Stomach (tissue), 9 donors: Measurements from ENCODE around the gene ZDHHC13. TPM values are rescaled to one million over a fixed set of nuclear protein-coding genes. Genes with fewer than 3 reads are reported as not detected.
A peak's percentile ranks its signal among the peaks of the same experiment; 100 is the strongest.

Experiments
- DNase-seq, 2 donors: peaks; one replicate each; pipeline versions ENCODE4 v3.0.0 to v3.0.0-alpha.2; 2013 to 2019
- H3K27ac ChIP-seq, 5 donors: fragments of 200-600 bp in 4 of 5; sonication (generic) in 4 of 5; one replicate each; pipeline ENCODE4 v1.5.1; 2013 to 2019; ENCODE audit warnings: mild to moderate bottlenecking in 1 of 5, moderate library complexity in 1 of 5
- H3K27me3 ChIP-seq, 3 donors: fragments of 200-600 bp; sonication (generic); one replicate each; pipeline ENCODE4 v1.5.1; 2017 to 2019; ENCODE audit warnings: mixed run types in 1 of 3
- H3K36me3 ChIP-seq, 4 donors: fragments of 200-600 bp; sonication (generic); 1 replicate in 3 of 4; 2 replicates in 1 of 4; pipeline ENCODE4 v1.5.1; 2016 to 2019
- H3K4me1 ChIP-seq, 4 donors: fragments of 200-600 bp; sonication (generic); one replicate each; pipeline ENCODE4 v1.5.1; 2016 to 2019
- H3K4me3 ChIP-seq, 4 donors: fragments of 200-600 bp; sonication (generic) in 3 of 4; one replicate each; pipeline ENCODE4 v1.5.1; 2016 to 2019; ENCODE audit warnings: mild to moderate bottlenecking in 1 of 4
- H3K9me3 ChIP-seq, 4 donors: fragments of 200-600 bp; sonication (generic); one replicate each; pipeline ENCODE4 v1.5.1; 2016 to 2019
- EP300 ChIP-seq: sonication (generic); formaldehyde crosslinking; IDR thresholded peaks from one replicate; pipeline ENCODE4 v1.6.1; 2017; ENCODE audit warnings: antibody characterized with exemption
- POLR2A ChIP-seq, 4 donors: fragments of 450-650 bp; IDR thresholded peaks; one replicate each; pipeline ENCODE4 v1.6.1; 2016; ENCODE audit warnings: antibody characterized with exemption in 4 of 4, control low read depth in 2 of 4, mild to moderate bottlenecking in 1 of 4, moderate library complexity in 1 of 4
- POLR2AphosphoS5 ChIP-seq, 3 donors: sonication (generic); formaldehyde crosslinking; IDR thresholded peaks; one replicate each; pipeline ENCODE4 v1.6.1; 2016; ENCODE audit warnings: antibody characterized with exemption in 3 of 3
- WGBS, 5 donors: extraction: QIAGEN DNeasy Blood & Tissue Kit in 3 of 5; methylation state at CpG; one replicate each; pipeline versions ENCODE4 v1.1.5 to v1.1.7; 2013 to 2018; 5-methylcytosine and 5-hydroxymethylcytosine counted together
- intact Hi-C: fragments of 100-400 bp; cut with DNase I; formaldehyde crosslinking; loops from one replicate; pipeline ENCODE4 v1.15.1; 2023; ENCODE audit warnings: low total_unique reads
- polyA plus RNA-seq, 3 donors: library from polyadenylated mRNA; stranded (reverse); fragments of 200-250 nt; gene quantifications; one replicate each; pipeline ENCODE4 v1.2.3, GENCODE V29; 2013
- total RNA-seq, 5 donors: library from RNA; depleted of rRNA; stranded (reverse); fragments of >200 nt; gene quantifications; one replicate each; pipeline versions ENCODE4 v1.1.0 to v1.2.3, GENCODE V29; 2014 to 2016
- TF ChIP-seq, protein P1 (sequence below), 7 experiments: fragments of 450-650 bp in 4 of 7; fragments of 200-600 bp in 3 of 7; sonication (generic) in 3 of 7; IDR thresholded peaks; one replicate each; pipeline ENCODE4 v1.5.1; 2016 to 2019; ENCODE audit warnings: antibody characterized with exemption in 7 of 7, control low read depth in 2 of 7, mild to moderate bottlenecking in 1 of 7
- donor health status: healthy with polysubstance abuse.
- donor health status: Bipolar disorder and iron deficiency.
- donor health status: healthy.

Gene ZDHHC13
- total and polyA plus RNA-seq, 8 donors: 5.5 to 43.9 (median 19.5) TPM

DNA sequence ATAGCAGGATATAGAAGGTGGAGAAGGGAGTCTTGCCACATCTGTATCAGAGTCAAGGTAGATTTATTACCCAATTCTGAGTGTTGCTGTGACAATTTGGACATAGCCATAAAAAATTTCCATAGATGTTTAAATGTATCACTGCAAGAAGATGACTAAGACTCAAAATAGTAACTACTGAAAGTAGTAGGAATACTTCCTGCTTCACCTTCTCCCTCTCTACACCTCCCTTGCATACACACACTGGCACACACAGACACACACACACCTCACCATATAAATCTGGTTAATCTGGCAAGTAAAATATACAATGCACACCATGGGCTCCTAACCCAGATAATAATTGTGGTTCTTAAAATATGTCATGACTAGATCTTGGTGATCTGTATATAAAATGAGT lies 5.2 kb upstream of the ZDHHC13 start:
- no peak for DNase-seq
- Histone ChIP-seq H3K27me3 (peaks cover 0 to 4% (median 0%) of the 10 kb centered on the region in 3 donors), H3K4me1 (peaks cover 0 to 7% (median 3%) of the 10 kb centered on the region in 4 donors), H3K4me3 (no peak overlapping the region), H3K36me3 (no peaks in the 10 kb centered on the region), H3K9me3 (no peaks in the 10 kb centered on the region), H3K27ac (no peak overlapping the region)
- intact Hi-C loops: no loop called here
- TF ChIP-seq, protein P1, sequence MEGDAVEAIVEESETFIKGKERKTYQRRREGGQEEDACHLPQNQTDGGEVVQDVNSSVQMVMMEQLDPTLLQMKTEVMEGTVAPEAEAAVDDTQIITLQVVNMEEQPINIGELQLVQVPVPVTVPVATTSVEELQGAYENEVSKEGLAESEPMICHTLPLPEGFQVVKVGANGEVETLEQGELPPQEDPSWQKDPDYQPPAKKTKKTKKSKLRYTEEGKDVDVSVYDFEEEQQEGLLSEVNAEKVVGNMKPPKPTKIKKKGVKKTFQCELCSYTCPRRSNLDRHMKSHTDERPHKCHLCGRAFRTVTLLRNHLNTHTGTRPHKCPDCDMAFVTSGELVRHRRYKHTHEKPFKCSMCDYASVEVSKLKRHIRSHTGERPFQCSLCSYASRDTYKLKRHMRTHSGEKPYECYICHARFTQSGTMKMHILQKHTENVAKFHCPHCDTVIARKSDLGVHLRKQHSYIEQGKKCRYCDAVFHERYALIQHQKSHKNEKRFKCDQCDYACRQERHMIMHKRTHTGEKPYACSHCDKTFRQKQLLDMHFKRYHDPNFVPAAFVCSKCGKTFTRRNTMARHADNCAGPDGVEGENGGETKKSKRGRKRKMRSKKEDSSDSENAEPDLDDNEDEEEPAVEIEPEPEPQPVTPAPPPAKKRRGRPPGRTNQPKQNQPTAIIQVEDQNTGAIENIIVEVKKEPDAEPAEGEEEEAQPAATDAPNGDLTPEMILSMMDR (IDR thresholded peaks at IDR 0.05): no peak
- no peak for TF ChIP-seq POLR2AphosphoS5 (IDR thresholded peaks at IDR 0.05)
- no peak for TF ChIP-seq POLR2A (IDR thresholded peaks at IDR 0.05)
- no peak for TF ChIP-seq EP300

- 24 to 30% (median 30%) methylated on average over 15 to 16 of the region's 16 CpGs for whole genome bisulfite sequencing, 5 donors
- H3K27ac ChIP-seq: peak overlapping the region; percentile 87 to 100 (median 90)
- no peak for DNase-seq
- no peaks in the 10 kb centered on the region for H3K9me3 ChIP-seq
- H3K27me3 ChIP-seq: no peaks in the 10 kb centered on the region
- intact Hi-C loops: no loop called here
- no peak for TF ChIP-seq EP300
- TF ChIP-seq POLR2AphosphoS5 (IDR thresholded peaks at IDR 0.05): no peak
- TF ChIP-seq, protein P1 (IDR thresholded peaks at IDR 0.05): no peak
- no peak for TF ChIP-seq POLR2A (IDR thresholded peaks at IDR 0.05)
- H3K4me3 ChIP-seq: peak overlapping the region; percentile 67 to 93 (median 84)
- no peaks in the 10 kb centered on the region for H3K36me3 ChIP-seq
- H3K4me1 ChIP-seq: peaks cover 7 to 47% (median 27%) of the 10 kb centered on the region in 4 donors
Measured at GRCh38 chr11:19116276-19116970, 545 bp upstream of the ZDHHC13 start.

DNA sequence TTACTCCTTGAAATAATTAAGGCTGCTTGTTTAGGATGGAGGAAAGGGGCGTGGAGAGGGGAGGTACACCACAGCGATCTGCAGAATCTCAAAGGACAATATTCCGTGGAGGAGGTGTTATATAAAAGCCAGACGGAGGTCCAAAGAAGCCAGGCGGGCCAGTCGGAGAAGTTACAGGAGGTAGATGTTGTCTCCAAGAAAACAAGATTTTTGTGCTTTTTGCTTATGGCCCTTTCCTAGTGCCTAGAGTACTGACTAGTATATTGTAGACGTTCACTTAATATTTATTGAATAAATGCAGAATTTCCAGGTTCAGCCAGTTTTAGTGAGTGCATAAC lies 761 bp downstream of the ZDHHC13 start:
- TF ChIP-seq EP300 (no peak), POLR2AphosphoS5 (IDR thresholded peaks at IDR 0.05) (no peak), POLR2A (IDR thresholded peaks at IDR 0.05) (no peak)
- TF ChIP-seq, protein P1 (IDR thresholded peaks at IDR 0.05): no peak
- H3K27me3 ChIP-seq: no peaks in the 10 kb centered on the region
- H3K9me3 ChIP-seq: no peaks in the 10 kb centered on the region
- peaks cover 7 to 55% (median 31%) of the 10 kb centered on the region in 4 donors for H3K4me1 ChIP-seq
- DNase-seq: no peak
- peak overlapping the region; percentile 67 to 93 (median 84) for H3K4me3 ChIP-seq
- intact Hi-C loops: no loop called here
- WGBS, 5 donors: 4 to 13% (median 10%) methylated on average over 7 of the region's 7 CpGs
- H3K27ac ChIP-seq: peak overlapping the region; percentile 87 to 100 (median 90)
- no peaks in the 10 kb centered on the region for H3K36me3 ChIP-seq

- Histone ChIP-seq H3K9me3 (no peaks in the 10 kb centered on the region), H3K36me3 (peaks cover 0 to 19% (median 7%) of the 10 kb centered on the region in 4 donors), H3K4me3 (no peak overlapping the region), H3K27ac (no peak overlapping the region), H3K27me3 (no peaks in the 10 kb centered on the region), H3K4me1 (peaks cover 9 to 54% (median 32%) of the 10 kb centered on the region in 4 donors)
- 22 to 52% (median 40%) methylated on average over 2 of the region's 2 CpGs for WGBS, 5 donors
- TF ChIP-seq, protein P1 (IDR thresholded peaks at IDR 0.05): no peak
- TF ChIP-seq POLR2AphosphoS5 (IDR thresholded peaks at IDR 0.05) (no peak), EP300 (no peak), POLR2A (IDR thresholded peaks at IDR 0.05) (no peak)
- DNase-seq: no peak
- intact Hi-C loops: no loop called here
Measured at GRCh38 chr11:19121646-19122045, 4.7 kb downstream of the ZDHHC13 start.
